ENCODE data around the gene LHFPL4.

DNA sequence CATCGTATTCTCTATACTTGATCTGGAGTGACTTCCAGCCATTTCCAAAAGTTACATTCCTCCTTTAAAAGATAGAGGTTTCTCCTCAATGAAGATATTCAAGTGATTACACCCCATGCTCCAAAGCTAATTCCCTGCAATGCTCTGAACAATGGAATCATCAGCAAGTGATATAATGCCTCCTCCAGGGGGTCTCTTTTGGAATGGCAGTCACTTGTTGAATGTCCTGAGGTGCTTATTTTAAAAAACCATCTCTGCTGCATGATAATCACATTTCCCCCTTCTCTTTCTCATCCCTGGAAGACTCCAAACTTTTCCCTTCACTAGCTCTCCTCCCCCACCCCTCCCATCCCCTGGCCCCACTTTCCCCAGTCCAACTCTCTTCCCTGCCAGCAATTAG lies 2.6 kb downstream of the LHFPL4 start:
- TF ChIP-seq EZH2 (IDR thresholded peaks at IDR 0.05; ENCODE audit: insufficient read depth, poor library complexity, severe bottlenecking) (no peak), EZH2phosphoT487 (IDR thresholded peaks at IDR 0.05; ENCODE audit: insufficient read depth, low read depth) (no peak)
